DMS153 treated with DMSO at 0.1 percent for 48 hours (cell line): ENCODE measurements around the gene CFAP69.
"Not testable (repeated sequence)": the region's sequence is repeated elsewhere in the genome, so short reads cannot be mapped to it uniquely, and the experiment has no call there.

Experiments
- DNase-seq: peaks from one replicate; lab custom pipeline; 2025; ENCODE audit not compliant: unreplicated experiment; lab: John Stamatoyannopoulos, UW

Gene CFAP69

GRCh38 chr7:90232430-90232829, 12.5 kb upstream of the CFAP69 start:
- no peak for DNase-seq

GRCh38 chr7:90233569-90233968, 11.4 kb upstream of the CFAP69 start:
- no peak for DNase-seq

GRCh38 chr7:90236721-90237289, 8.2 kb upstream of the CFAP69 start:
- DNase-seq, result no peak

GRCh38 chr7:90238022-90238421, 7.0 kb upstream of the CFAP69 start:
- no peak for DNase-seq

GRCh38 chr7:90238583-90238982, 6.4 kb upstream of the CFAP69 start:
- DNase-seq, result no peak

- no peak for DNase-seq
Measured at GRCh38 chr7:90239050-90239449, 5.9 kb upstream of the CFAP69 start.

- DNase-seq, result no peak
Measured at GRCh38 chr7:90239625-90240228, 5.2 kb upstream of the CFAP69 start.

GRCh38 chr7:90242369-90243168, 2.4 kb upstream of the CFAP69 start:
- no peak for DNase-seq

- no peak for DNase-seq
Measured at GRCh38 chr7:90243556-90243955, 1.4 kb upstream of the CFAP69 start.

- no peak for DNase-seq
Measured at GRCh38 chr7:90244565-90244908, 437 bp upstream of the CFAP69 start.

- DNase-seq, result no peak
Measured at GRCh38 chr7:90246171-90246570, 1.2 kb downstream of the CFAP69 start.

- DNase-seq, result no peak
Measured at GRCh38 chr7:90248706-90249105, 3.7 kb downstream of the CFAP69 start.

- no peak for DNase-seq
Measured at GRCh38 chr7:90250601-90251303, 5.8 kb downstream of the CFAP69 start.

- DNase-seq, result no peak
Measured at GRCh38 chr7:90251304-90251635, 6.3 kb downstream of the CFAP69 start.

- not testable (repeated sequence) for DNase-seq
Measured at GRCh38 chr7:90256011-90256410, 11.0 kb downstream of the CFAP69 start.

GRCh38 chr7:90256778-90257177, 11.8 kb downstream of the CFAP69 start:
- no peak for DNase-seq

GRCh38 chr7:90261441-90261840, 16.5 kb downstream of the CFAP69 start:
- DNase-seq, result no peak

- DNase-seq, result peak; percentile 2
Measured at GRCh38 chr7:90262438-90262837, 17.5 kb downstream of the CFAP69 start.

- DNase-seq, result no peak
Measured at GRCh38 chr7:90266808-90267207, 21.8 kb downstream of the CFAP69 start.

- no peak for DNase-seq
Measured at GRCh38 chr7:90267263-90267858, 22.4 kb downstream of the CFAP69 start.

- DNase-seq, result no peak
Measured at GRCh38 chr7:90269163-90269562, 24.2 kb downstream of the CFAP69 start.
